ENCODE data around the gene TIMMDC1. TPM values are rescaled to one million over a fixed set of nuclear protein-coding genes. Genes with fewer than 3 reads are reported as not detected.

The TIMMDC1 gene, protein sequence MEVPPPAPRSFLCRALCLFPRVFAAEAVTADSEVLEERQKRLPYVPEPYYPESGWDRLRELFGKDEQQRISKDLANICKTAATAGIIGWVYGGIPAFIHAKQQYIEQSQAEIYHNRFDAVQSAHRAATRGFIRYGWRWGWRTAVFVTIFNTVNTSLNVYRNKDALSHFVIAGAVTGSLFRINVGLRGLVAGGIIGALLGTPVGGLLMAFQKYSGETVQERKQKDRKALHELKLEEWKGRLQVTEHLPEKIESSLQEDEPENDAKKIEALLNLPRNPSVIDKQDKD
- total RNA-seq, result 54.0 and 58.6 TPM in 2 replicates

DNA sequence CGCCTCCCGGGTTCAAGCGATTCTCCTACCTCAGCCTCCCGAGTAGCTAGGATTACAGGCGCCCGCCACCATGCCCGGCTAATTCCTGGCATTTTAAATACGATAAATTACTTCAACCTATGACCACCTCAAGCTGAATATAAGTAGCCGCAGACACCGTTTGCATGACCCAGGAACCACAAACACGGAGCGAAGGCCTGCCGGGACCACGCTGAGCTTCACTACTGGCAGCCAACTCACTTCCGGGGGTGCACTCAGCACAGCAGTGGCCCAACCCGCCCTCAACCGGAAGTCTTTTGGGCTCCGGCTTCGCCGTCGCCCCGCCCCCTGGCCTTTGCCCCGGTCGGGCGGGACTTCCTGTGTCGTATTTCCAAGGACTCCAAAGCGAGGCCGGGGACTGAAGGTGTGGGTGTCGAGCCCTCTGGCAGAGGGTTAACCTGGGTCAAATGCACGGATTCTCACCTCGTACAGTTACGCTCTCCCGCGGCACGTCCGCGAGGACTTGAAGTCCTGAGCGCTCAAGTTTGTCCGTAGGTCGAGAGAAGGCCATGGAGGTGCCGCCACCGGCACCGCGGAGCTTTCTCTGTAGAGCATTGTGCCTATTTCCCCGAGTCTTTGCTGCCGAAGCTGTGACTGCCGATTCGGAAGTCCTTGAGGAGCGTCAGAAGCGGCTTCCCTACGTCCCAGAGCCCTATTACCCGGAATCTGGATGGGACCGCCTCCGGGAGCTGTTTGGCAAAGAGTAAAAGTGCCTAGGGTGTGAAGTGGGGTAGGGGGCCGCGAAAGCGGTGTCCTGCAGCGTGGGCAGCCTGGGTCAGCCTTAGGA, at the start of gene TIMMDC1:
Gene TIMMDC1, plus strand, starts transcription at position 362 of the 826 bp plus-strand sequence. Its CDS starts 187 bp downstream, at position 549.

DNA sequence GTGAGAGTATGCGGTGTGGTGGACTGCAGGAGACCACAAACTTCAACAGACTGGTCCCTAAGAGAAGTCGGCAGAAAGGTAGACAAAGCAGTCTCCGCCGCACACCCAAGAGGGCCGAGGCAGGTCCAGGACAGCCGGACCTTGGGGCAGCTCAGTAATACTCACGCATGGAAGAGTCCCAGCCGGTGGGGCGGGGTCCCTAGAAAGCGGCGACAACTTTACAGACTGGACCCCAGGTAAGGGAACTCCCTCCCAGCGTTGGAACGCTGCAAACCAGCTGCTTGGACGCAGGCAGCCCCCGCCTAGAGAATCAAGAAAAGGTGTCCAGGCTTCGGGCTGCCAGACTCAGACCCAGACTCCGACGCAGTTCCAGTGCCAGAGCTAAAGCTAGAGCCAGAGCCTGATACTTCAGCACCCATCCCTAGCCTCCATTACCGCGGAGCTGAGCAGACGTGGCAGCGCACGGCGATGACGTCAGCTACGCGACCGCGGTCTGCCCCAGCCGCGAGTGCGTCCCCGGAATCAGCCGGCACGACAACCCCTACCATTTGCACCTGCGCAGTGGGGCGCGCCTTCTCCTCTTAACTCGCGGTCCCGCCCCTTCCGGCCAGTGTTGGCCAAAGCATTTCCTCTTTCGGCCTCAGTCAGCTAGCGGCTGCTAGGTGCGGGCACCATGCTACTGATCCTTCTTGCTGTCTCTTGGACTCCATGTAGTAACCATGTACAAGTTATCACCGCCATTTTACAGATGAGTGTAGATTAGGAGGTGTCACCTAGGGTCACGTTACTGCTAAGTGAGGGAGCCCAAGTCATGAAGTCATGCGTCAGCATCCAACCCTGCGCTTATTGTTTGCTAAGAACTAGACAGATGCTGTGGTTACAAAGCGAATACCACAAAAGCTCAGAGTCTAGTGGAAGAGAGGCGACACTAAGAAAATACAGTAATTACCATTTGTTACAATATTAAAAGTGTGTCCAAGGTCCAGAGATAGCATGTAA, 34.9 kb upstream of the TIMMDC1 start, which contains the start of gene TMEM39A:
Gene TMEM39A, minus strand, starts transcription at position 445 of the 999 bp plus-strand sequence. CDS start 1,541 bp downstream, outside the sequence.

DNA sequence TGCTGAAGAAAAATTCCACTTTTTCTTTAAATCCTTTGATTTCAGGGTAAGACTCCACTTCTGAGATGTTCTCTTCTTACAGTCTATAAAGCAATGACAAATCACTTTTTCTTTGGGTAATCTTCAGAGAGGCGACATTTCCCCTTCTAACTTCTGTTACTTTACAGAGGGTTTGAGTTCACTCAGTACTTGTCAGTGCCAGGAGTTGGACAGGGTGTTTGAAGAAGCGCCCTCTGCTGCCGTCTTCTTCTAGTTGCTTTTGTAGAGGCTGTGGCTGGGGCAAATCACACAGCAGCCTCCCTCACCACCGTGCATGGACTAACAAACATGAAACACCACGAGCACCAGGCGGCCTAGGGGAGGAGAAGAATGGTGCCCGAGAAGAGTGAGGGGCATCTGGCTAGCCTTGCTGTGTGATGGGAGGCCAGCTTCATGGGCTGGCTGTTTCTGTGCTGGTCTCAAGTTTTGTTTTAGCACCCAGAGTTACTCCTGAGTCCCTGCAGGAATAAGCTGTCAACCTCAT, 61.2 kb downstream of the TIMMDC1 start, which contains the start of gene CD80:
Gene CD80, minus strand, starts transcription at position 174 of the 523 bp plus-strand sequence. CDS start 1,886 bp downstream, outside the sequence.

Other genes with a start within 250 kb of the TIMMDC1 start
- 75.4 and 89.5 TPM in 2 replicates for gene ARHGAP31, start 204.2 kb upstream of the TIMMDC1 start, total RNA-seq
- 41.5 and 45.4 TPM in 2 replicates for gene TMEM39A, start 34.9 kb upstream of the TIMMDC1 start, total RNA-seq
- 20.3 and 21.7 TPM in 2 replicates for gene POGLUT1, start 29.6 kb upstream of the TIMMDC1 start, total RNA-seq
- gene CD80, start 61.1 kb downstream of the TIMMDC1 start, total RNA-seq, result not detected in 2 replicates
- gene ADPRH, start 80.9 kb downstream of the TIMMDC1 start, total RNA-seq, result 4.3 and 7.3 TPM in 2 replicates
- gene PLA1A, start 99.3 kb downstream of the TIMMDC1 start, total RNA-seq, result 0.13 and 0.22 TPM in 2 replicates
- 0.43 TPM in 1 of 2 replicates, not detected in the other for gene POPDC2, start 162.0 kb downstream of the TIMMDC1 start, total RNA-seq
- 15.3 and 16.5 TPM in 2 replicates for gene COX17, start 178.9 kb downstream of the TIMMDC1 start, total RNA-seq
- 0.13 and 0.29 TPM in 2 replicates for gene CFAP91, start 204.5 kb downstream of the TIMMDC1 start, total RNA-seq

Measured in thoracic aorta endothelial cell (primary cell).